M059J (cell line): ENCODE data around the gene SCUBE2. TPM values are rescaled to one million over a fixed set of nuclear protein-coding genes. Genes with fewer than 3 reads are reported as not detected.

Experiments used
- total RNA-seq: library from RNA; depleted of rRNA; stranded (reverse); fragments of >200 nt; shearing (Covaris generic); gene quantifications from 2 replicates; pipeline ENCODE4 v1.2.3, GENCODE V29; 2014; rRNA removed

SCUBE2 gene
- total RNA-seq, 1 experiment from 2014 or later = 0.37 TPM

Other genes starting within 250 kb of the SCUBE2 start
- gene AKIP1, start 180.4 kb downstream of the SCUBE2 start, total RNA-seq = 66.6 and 70.5 TPM in 2 replicates
- not detected in 2 replicates for gene C11orf16, start 158.7 kb downstream of the SCUBE2 start, total RNA-seq
- not detected in 2 replicates for gene ASCL3, start 148.6 kb downstream of the SCUBE2 start, total RNA-seq
- gene TMEM9B, start 127.2 kb downstream of the SCUBE2 start, total RNA-seq = 63.0 and 72.1 TPM in 2 replicates
- gene NRIP3, start 87.6 kb downstream of the SCUBE2 start, total RNA-seq = 30.5 and 35.6 TPM in 2 replicates
- 62.5 and 71.1 TPM in 2 replicates for gene DENND5A, start 173.8 kb upstream of the SCUBE2 start, total RNA-seq
- 84.6 and 108 TPM in 2 replicates for gene TMEM41B, start 223.0 kb upstream of the SCUBE2 start, total RNA-seq